ENCODE results near the gene EHMT1.

DNA sequence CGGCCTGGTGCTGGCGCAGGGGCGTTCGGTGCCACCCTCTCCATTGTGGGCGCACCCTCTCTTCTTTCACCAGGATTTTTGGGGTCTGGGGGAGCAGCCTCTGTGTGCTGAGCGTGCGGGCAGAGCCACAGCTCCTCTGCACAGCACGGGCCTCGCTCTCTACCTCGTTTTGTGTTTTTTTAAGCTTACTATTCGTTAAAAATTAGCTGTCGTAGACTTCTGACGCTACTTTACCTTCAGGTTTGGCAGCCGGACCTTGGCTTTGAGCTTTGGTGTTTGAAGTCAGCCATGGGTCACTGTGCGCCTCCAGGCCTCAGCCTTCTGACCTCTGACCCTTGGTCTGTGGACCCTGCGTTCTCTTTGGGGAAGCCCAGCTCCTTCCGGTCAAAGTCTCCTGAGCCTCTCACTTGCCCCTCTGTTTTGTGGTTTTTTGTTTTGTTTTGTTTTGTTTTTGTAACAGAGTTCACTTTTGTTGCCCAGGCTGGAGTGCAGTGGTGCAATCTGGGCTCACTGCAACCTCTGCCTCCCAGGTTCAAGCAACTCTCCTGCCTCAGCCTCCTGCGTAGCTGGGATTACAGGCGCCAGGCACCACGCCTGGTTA, 170.6 kb downstream of the EHMT1 start:
- TF ChIP-seq CTCF (IDR thresholded peaks at IDR 0.05): no peak
- TF ChIP-seq EZH2 (IDR thresholded peaks at IDR 0.05; ENCODE audit: borderline replicate concordance, insufficient read depth, low read depth, low read length, poor library complexity, severe bottlenecking): no peak
